Stomach (tissue), 4 donors: ENCODE data around the gene ARSA.
A peak's percentile ranks its signal among the peaks of the same experiment; 100 is the strongest.

Experiments
- CTCF ChIP-seq, 7 experiments: fragments of 450-650 bp in 4 of 7; fragments of 200-600 bp in 3 of 7; sonication (generic) in 3 of 7; IDR thresholded peaks; one replicate each; pipeline ENCODE4 v1.5.1; 2016 to 2019; ENCODE audit warnings: antibody characterized with exemption in 7 of 7, control low read depth in 2 of 7, mild to moderate bottlenecking in 1 of 7
- EP300 ChIP-seq: sonication (generic); formaldehyde crosslinking; IDR thresholded peaks from one replicate; pipeline ENCODE4 v1.6.1; 2017; ENCODE audit warnings: antibody characterized with exemption
- POLR2AphosphoS5 ChIP-seq, 3 donors: sonication (generic); formaldehyde crosslinking; IDR thresholded peaks; one replicate each; pipeline ENCODE4 v1.6.1; 2016; ENCODE audit warnings: antibody characterized with exemption in 3 of 3

GRCh38 chr22:50641696-50642607 lies 14.0 kb upstream of the ARSA start:
- TF ChIP-seq CTCF (IDR thresholded peaks at IDR 0.05) (peak in 1 of 7 experiments; percentile 26), EP300 (no peak), POLR2AphosphoS5 (IDR thresholded peaks at IDR 0.05) (no peak)
